ENCODE data around the gene FOCAD.

DNA sequence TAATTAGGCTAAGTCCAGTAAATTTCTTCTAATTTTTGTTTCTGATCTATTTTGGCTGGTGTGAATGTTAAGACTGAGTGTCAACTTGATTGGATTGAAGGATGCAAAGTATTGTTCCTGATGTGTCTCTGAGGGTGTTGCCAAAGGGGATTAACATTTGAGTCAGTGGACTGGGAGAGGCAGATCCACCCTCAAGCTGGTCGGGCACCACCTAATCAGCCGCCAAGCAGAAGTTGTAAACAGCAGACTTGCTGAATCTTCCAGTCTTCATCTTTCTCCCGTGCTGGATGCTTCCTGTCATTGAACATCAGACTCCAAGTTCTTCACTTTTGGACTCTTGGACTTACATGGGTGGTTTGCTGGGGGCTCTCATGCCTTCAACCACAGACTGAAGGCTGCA is 40.4 kb upstream of the FOCAD start:
- TF ChIP-seq, protein P1, sequence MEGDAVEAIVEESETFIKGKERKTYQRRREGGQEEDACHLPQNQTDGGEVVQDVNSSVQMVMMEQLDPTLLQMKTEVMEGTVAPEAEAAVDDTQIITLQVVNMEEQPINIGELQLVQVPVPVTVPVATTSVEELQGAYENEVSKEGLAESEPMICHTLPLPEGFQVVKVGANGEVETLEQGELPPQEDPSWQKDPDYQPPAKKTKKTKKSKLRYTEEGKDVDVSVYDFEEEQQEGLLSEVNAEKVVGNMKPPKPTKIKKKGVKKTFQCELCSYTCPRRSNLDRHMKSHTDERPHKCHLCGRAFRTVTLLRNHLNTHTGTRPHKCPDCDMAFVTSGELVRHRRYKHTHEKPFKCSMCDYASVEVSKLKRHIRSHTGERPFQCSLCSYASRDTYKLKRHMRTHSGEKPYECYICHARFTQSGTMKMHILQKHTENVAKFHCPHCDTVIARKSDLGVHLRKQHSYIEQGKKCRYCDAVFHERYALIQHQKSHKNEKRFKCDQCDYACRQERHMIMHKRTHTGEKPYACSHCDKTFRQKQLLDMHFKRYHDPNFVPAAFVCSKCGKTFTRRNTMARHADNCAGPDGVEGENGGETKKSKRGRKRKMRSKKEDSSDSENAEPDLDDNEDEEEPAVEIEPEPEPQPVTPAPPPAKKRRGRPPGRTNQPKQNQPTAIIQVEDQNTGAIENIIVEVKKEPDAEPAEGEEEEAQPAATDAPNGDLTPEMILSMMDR (conservative IDR thresholded peaks at IDR 0.05; ENCODE audit: low read length): no peak
- TF ChIP-seq EZH2phosphoT487 (IDR thresholded peaks at IDR 0.05; ENCODE audit: borderline replicate concordance): no peak
